HG02885 (cell line): ENCODE measurements around the gene MYO9B.

Experiments
- ATAC-seq: cut with Tn5 transposase; IDR thresholded peaks from one replicate; pipeline ENCODE4 v1.9.1; 2021; ENCODE audit warnings: mild to moderate bottlenecking; ENCODE audit not compliant: unreplicated experiment, poor library complexity

MYO9B gene

GRCh38 chr19:17249887-17250548 lies 174.4 kb downstream of the MYO9B start:
- no peak for ATAC-seq

DNA sequence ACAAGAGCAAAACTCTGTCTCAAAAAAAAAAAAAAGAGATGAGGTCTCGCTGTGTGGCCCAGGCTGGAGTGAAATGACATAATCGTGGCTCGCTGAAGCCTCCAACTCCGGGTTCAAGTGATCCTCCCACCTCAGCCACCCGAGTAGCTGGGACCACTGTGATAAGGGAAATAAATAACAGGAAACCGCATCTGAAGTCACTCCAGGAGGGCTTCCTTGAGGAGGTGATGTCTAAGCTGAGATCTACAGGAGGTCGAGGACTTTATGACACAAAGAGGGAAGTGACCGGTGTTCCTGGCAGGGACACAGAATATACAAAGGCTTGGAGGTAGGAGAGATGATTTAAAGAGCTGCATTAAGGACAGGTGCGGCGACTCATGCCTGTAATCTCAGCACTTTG lies 179.1 kb downstream of the MYO9B start:
- ATAC-seq: no peak

- ATAC-seq: no peak
Measured at GRCh38 chr19:17255150-17255621, 179.6 kb downstream of the MYO9B start.

DNA sequence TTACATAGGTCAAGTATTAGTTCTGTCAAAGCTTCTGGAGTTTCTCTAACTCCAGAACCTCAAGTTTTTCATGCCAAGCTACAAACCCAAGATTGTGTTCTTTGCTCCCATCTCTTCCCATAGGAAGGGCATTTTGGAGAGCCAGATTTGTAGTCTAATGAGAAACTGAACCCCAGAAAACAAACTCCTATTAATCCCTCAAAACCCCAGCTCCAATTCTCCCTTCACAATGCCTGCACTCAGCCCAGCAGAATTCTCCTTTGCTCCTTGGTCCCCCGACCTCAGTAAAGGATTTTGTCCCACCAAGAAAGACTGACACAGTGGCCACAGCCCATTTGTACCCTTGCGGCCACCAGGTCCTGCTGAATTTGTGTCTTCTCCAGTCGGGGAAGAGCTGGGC lies 180.6 kb downstream of the MYO9B start:
- no peak for ATAC-seq

GRCh38 chr19:17259118-17259780 lies 183.7 kb downstream of the MYO9B start:
- ATAC-seq: no peak

DNA sequence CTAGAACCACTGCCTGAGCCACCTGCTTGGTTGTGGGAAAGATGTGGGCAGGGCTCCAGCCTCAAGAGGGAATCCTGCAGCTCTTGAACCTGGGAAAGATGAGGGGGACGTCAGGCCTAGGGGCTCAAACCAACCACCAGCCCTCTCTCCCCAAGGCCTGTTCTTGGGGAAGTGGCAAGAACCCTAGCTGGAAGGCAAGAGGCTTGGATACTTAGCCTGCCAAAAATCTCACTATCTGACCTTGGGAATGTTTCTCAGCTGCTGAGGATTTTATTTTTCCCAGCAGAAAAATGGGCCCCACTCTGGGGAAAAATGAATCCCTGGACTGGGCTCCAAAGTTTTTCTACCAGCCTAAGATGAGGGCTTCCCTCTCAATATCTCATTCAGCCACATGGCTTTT lies 184.4 kb downstream of the MYO9B start:
- no peak for ATAC-seq

DNA sequence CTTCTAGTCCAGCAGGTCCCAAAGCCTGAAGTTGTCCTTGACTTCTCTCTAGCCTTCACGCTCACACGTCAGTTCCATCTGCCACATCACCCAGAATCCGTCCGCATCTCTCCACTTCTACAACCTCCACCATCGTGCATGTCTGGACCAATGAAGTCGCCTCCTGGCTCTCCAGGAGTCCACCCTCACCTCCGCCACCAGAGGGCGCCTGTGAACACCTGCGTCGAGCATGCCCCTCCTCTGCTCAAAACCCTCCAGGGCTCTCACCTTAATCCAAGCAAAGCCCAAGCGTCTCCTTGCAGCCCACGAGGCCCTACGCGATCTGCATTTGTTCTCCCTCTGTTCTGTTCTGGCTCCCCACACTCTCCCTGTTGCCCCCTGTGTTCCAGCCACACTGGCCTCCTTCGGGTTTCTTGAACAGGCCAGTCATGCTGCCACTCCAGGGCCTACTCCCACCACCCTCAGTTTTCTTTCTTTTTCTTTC lies 185.3 kb downstream of the MYO9B start:
- ATAC-seq: peak; percentile 75

- ATAC-seq: no peak
Measured at GRCh38 chr19:17262557-17262956, 187.0 kb downstream of the MYO9B start.
